Cardiac fibroblast (primary cell): ENCODE data around the gene RABGEF1.
"Not testable (repeated sequence)": the region's sequence is repeated elsewhere in the genome, so short reads cannot be mapped to it uniquely, and the experiment has no call there.

Experiments
- DNase-seq, 2 donors: peaks; one replicate each; pipeline versions ENCODE4 v3.0.0 to v3.0.0-alpha.2; 2010; ENCODE audit warnings: low read depth in 2 of 2
- H3K4me3 ChIP-seq, 2 donors: replicated peaks in 1 of 2; 1 replicate in 1 of 2; 2 replicates in 1 of 2; pipeline ENCODE4 v1.5.1; 2011; ENCODE audit warnings: low read depth in 2 of 2, low read length in 2 of 2, mild to moderate bottlenecking in 2 of 2, moderate library complexity in 1 of 2
- TF ChIP-seq, protein P1 (sequence below): IDR thresholded peaks from one replicate; pipeline ENCODE4 v1.5.1; 2011; ENCODE audit warnings: low read depth, mild to moderate bottlenecking, low read length, inconsistent platforms

RABGEF1 gene

DNA sequence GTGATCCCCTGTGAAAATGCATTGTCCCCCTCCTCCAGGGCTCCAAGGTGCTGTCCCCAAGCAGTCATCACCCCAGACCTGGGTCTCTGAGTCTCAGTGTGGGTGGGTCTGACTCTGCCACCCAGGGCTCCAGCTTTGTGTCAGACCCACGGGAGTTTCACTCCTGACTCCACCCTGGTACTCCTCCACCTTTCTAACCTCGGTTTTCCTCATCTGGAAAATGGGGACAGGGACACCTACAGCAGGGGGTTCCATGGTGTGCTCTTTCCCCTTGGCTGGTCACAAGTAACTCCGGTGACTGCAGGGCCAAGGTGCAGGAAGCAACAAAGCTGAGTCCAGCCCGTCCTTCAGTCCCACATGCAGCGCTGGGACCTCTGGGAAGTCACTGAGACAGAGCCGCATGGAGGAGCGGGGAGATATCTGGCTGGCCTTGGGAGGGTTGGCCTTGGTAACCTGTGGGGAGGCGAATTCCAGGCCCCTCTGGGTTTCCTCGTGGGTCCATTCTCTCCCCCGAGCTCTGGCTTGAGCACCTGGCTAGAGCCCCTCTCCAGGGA lies 41.8 kb upstream of the RABGEF1 start:
- no peak overlapping the region for H3K4me3 ChIP-seq
- TF ChIP-seq, protein P1, sequence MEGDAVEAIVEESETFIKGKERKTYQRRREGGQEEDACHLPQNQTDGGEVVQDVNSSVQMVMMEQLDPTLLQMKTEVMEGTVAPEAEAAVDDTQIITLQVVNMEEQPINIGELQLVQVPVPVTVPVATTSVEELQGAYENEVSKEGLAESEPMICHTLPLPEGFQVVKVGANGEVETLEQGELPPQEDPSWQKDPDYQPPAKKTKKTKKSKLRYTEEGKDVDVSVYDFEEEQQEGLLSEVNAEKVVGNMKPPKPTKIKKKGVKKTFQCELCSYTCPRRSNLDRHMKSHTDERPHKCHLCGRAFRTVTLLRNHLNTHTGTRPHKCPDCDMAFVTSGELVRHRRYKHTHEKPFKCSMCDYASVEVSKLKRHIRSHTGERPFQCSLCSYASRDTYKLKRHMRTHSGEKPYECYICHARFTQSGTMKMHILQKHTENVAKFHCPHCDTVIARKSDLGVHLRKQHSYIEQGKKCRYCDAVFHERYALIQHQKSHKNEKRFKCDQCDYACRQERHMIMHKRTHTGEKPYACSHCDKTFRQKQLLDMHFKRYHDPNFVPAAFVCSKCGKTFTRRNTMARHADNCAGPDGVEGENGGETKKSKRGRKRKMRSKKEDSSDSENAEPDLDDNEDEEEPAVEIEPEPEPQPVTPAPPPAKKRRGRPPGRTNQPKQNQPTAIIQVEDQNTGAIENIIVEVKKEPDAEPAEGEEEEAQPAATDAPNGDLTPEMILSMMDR, result no peak
- no peak for DNase-seq

DNA sequence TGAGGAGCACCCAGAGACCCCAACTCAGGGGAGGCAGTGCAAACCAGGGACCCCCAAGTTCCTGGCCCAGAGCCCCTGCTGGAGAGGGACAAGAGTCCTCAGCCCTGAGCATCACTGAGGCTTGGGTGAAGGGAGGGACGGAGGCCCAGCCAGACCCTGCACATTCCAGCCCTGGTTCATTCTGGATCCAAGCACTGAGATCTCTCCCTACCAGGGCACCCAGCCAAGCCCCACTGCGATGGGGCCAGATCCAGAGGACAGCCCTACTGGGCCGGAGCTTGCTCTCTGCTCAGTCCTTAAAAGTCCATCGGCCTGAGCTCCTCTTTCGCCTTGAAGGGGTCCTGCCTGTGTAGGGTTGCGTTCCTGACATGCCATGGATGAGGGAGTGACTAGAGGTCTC lies 40.5 kb upstream of the RABGEF1 start:
- DNase-seq, result peak in 1 of 2 donors; percentile 72
- no peak overlapping the region for H3K4me3 ChIP-seq
- TF ChIP-seq, protein P1, result no peak

DNA sequence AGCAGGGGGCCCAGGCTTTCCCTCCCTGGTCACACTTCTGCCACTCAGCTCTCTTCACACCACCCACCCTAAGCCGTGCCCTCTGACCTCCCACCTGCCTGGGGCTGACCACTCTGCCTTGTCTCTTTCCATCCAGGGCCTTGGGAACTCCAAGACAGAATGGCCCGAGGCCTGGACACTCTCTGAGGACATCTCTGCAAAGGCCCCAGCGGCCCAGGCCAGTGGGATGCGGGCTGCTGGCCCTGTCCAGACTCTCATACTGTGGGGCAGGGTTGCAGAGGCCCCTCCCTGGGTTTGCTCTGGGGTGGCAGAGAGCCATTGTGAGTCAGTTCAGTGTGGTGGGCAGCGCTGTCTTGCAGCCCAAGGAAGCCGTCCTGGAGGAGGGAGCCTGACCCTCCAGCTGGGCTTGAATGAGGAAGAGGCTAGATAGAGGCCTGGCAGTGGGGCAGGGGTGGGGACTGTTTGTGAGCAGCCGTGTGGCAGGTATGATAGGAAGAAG lies 39.9 kb upstream of the RABGEF1 start:
- no peak for DNase-seq
- TF ChIP-seq, protein P1, result no peak
- H3K4me3 ChIP-seq, result no peak overlapping the region

DNA sequence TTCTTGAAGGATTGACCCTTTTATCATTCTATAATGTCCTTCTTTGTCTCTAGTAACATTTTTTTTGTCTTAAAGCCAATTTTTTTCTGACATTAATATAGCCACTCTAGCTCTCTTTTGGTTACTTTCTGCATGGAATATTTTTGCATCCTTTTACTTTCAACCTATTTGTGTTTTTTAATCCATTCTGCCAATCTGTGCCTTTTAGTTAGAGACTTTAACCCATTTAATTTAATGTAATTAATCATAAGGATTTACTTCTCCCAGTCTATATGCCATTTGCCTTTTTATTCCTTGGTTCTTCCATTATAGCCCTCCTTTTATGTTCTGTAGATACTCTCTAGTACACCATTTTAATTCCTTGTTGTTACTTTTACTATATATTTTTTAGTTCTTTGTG lies 32.7 kb upstream of the RABGEF1 start:
- TF ChIP-seq, protein P1, result no peak
- no peak overlapping the region for H3K4me3 ChIP-seq
- no peak for DNase-seq

DNA sequence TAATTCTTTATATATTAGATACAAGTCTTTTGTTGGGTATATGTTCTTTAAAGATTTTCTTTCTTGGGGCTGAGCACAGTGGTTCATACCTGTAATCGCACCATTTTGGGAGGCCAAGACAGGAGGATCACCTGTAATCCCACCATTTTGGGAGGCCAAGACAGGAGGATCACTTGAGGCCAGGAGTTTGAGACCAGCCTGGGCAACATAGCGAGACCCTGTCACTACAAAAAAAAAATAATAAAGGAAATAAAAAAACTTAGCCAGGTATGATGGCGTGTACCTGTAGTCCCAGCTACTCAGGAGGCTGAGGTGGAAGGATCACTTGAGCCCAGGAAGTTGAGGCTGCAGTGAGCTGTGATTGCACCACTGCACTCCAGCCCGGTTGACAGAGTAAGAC lies 29.8 kb upstream of the RABGEF1 start:
- DNase-seq, H3K4me3 ChIP-seq: not testable (repeated sequence)

DNA sequence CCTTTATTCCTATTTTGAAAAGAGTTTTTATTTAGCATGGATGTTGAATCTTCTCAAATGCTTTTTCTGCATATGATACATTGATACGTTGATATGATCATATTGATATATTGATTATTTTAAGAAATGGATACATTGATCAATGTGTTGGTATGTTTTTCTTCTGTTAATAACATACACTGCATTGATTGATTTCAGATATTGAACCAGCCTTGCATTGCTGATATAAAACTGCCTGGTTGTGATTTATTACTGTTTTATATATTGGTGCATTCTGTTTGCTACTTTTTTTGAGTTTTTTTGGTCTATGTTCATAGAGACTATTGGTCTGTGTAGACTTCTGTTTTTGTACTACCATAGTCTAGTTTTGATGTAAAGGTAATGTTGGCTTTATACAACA lies 26.8 kb upstream of the RABGEF1 start:
- no peak overlapping the region for H3K4me3 ChIP-seq
- TF ChIP-seq, protein P1, result no peak
- no peak for DNase-seq

DNA sequence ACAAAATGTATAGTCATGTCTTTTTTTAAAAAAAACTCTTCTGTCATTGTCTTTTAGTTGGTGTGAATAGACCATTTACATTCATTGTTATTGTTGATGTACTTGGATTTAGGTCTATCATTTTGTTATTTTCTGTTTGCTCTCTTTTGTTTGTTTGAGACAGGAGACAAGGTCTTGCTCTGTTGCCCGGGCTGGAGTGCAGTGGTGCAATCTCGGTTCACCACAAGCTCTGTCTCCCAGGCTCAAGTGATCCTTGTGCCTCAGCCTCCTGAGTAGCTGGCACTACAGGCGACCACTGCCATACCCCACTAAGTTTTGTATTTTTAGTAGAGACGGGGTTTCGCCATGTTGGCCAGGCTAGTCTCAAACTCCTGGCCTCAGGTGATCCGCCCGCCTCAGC lies 23.9 kb upstream of the RABGEF1 start:
- not testable (repeated sequence) for DNase-seq, H3K4me3 ChIP-seq

DNA sequence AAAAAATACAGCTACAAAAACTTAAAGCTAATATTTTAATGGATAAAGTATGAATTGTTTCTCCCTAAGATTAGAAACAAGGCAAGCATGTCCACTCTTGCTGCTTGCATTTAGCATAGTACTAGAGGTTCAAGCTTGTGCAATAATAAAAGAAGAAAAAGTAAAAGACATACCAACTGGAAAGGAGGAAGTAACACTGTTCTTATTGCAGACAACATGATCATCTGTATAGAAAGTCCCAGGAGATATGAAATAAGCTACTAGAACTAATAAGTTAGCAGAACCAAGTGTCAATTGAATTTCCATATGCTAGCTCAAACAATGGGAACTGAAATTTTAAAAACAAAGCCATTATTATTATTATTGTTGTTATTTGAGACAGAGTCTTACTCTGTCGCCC lies 20.0 kb upstream of the RABGEF1 start:
- DNase-seq, result no peak
- H3K4me3 ChIP-seq, result no peak overlapping the region
- TF ChIP-seq, protein P1, result no peak
